M059J (cell line): Measurements from ENCODE around the gene FGGY. TPM values are rescaled to one million over a fixed set of nuclear protein-coding genes. Genes with fewer than 3 reads are reported as not detected.

Source experiments
- DNase-seq: peaks from one replicate; pipeline ENCODE4 v3.0.0-alpha.2; 2012; ENCODE audit warnings: low read depth
- total RNA-seq: library from RNA; depleted of rRNA; stranded (reverse); fragments of >200 nt; shearing (Covaris generic); gene quantifications from 2 replicates; pipeline ENCODE4 v1.2.3, GENCODE V29; 2014

The FGGY gene
- total RNA-seq, 1 experiment from 2014 or later = 5.4 TPM

DNA sequence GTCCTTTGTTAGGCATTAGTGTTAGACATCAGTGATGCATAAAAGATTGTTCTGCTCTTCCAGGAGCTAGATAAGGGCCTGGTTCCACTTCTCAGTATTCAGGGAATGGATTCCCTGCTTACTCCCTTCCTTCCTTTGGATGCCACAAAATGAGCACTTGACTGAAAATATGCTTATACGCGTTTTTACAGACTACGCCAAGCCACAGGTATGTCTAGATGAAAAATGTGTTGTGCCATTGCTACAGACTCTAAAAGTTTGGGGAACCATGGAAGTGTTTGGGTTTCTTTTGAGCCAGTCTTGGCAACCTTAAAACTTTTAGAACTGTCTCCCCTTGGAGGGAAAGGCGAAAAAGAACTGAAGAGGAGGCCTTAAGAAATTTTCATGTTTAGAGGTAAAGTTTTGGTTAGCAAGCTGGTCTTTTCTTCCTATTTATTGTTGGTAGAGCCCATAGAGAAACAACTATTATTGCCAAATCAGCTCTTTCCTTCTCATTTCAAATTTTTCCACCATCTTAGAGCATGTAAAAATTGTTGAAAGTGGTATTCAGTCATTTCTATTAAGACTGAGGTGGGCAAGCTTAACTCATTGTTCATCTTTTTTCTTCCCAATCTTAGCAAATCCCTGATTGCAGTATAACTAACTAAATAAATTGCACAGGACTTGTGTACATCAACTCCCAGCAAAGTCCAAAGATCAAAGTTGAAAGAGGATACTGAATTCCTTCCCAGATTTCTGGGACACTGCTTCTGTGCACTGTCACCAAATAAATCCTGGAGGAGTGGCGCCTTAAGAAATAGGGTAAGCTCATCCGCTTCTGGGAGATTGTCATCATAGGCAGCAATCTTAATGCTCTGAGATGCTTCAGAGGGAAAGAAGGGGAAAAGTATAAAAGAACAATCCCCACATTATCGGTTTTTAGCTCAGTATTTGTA is 18.9 kb downstream of the FGGY start:
- DNase-seq = peak; percentile 28

- peak; percentile 44 for DNase-seq
These were observed 19.7 kb downstream of the FGGY start for GRCh38 chr1:59316497-59317128.

DNA sequence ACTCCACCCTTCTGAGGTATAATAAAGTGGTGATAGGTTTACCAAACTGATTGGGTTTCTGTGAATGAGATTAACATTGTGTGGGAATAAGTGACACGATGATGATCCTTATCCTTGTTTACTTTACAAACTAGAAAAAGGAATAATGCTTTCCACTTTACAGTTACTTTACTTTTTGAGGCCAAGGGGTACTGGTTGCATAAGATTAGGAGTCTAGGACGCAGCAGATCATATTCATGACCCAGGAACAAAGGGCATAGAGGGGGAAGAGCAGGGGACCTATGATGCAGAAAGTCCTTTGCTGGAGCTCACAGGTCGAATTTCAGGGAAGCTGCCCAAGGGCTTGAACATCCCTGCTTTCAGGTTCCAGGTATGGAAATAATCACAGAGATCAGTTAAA is 20.4 kb downstream of the FGGY start:
- DNase-seq = no peak

DNA sequence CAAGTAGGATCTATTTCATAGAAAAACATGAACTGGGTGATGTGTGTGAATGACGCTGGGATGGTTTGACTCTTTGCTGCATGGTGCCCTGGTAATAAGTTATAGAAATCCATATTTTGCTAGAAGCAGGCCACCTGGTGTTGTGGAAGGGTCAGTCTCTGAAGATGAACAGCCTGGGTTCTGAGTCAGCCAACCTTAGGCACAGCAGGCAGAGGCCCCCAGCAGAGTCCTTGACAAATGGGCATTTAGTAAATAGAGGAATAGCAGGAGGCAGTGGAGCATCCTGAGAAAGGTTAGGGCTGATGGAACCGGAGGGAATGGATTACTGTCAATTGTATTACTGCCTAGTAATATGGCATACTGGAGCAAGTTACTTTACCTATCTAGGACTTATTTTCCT is 20.9 kb downstream of the FGGY start:
- no peak for DNase-seq

DNA sequence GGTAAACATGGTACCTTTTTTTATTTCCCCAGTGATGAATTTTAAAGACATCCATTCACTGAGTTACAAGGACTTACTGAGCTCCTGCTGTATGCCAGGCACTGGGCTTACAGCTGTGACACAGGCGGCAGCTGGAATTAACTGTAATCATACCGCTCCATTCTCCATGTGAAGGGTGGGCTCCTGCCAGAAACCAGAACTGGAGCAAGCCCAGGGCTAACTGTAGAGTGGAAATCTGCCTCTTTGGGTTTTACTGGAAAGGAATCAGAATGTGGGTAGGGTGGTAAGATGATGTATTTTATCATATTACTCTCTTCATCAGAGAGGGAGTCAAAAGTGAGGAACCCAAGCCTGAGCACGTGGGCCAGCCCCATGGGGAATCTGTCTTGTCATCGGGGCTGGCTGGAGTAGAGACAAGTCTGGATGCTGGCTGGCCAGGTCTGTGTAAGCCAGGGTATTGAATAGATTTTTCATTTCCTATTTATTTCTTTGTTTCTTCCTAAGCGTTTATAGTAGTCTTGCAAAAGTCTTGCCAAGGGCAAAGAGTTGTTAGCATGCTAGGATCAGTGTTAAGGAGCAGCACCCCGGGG is 21.5 kb downstream of the FGGY start:
- DNase-seq = no peak

- no peak for DNase-seq
These were observed 25.5 kb downstream of the FGGY start for GRCh38 chr1:59322394-59322793.

DNA sequence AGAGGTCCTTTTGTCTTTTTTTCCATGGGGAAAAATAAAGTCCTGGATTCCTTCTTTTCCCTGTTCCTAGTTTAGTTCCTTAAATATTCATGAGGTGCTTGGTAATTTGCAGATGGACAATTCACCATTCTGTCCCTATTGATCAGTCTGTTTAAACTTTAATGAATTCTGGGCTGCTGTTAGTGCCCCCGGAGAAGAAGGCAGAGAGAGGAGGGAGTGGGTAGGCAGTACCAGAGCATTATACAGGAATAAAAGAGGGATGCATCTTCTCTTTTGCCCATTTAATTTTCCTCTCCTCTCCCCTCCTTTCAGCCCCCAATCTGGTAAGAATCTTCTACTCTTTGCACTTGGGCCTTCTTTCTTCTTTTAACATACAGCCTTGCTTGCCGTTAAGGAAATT is 25.9 kb downstream of the FGGY start:
- no peak for DNase-seq

- DNase-seq = peak; percentile 21
These were observed 27.0 kb downstream of the FGGY start for GRCh38 chr1:59323879-59324278.

GRCh38 chr1:59328353-59328752 is 31.5 kb downstream of the FGGY start:
- no peak for DNase-seq

DNA sequence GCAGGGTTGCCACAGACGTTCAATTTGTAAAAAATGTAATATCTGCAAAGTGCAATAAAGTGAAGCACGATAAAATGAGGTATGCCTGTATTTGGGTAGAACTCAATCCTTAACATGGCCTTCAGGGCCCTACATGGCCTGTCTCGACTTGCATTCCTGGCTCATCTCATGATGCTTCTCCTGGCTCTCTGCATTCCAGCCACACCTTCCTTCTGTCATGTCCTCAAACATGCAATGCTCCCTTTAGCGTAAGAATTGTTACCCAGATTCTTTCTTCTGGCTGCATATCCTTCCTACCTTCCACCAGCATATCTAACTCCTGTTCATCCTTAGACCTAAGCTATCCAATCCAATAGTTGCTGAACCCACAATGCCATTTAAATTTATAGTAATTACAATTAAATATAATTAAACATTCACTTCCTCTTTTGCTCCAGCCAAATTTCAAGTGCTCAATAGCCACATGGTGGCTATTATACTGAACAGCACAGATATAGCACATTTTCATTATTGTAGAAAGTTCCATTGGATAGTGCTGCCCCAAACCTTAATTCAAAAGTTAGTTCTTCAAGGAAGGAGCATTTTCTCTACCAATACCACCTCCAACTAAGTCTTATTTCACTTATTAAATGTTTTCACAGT is 32.6 kb downstream of the FGGY start:
- no peak for DNase-seq

- DNase-seq = peak; percentile 21
These were observed 35.1 kb downstream of the FGGY start for GRCh38 chr1:59331686-59332620.

DNA sequence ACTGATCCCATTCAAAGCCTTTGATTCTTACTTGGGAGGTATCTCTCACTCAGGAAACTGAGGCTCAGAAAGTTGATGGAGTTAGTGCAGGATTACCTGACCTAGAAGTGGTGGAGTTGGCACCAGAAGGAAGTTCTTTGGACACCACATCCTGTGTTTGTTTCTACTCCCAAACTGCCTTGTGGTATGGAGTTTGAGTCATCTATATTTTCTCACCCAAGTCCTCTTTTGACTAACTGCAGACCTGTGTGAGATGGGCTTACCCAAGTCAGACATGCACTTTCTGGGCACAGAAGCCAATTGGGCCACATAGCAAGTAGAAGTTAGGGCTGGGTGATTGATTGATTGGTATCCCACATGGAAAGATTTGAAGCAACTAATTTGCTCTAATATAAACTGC is 36.1 kb downstream of the FGGY start:
- DNase-seq = peak; percentile 87

GRCh38 chr1:59333626-59334277 is 36.9 kb downstream of the FGGY start:
- DNase-seq = peak; percentile 26

- no peak for DNase-seq
These were observed 43.8 kb downstream of the FGGY start for GRCh38 chr1:59340411-59341307.

- DNase-seq = no peak
These were observed 46.1 kb downstream of the FGGY start for GRCh38 chr1:59342801-59343575.

DNA sequence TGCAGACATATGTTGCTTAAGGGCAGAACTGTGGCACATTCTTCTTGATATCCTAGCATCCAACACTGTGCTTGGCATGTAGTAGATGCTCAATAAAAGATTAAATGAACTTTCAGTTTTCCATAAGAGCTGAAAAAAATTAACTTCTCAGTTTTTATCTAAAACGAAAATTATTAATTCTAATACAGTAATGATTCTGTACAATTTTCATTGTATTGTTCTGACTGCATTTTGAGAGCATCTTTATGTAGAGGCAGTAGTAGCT is 46.6 kb downstream of the FGGY start:
- DNase-seq = no peak

GRCh38 chr1:59345221-59345620 is 48.3 kb downstream of the FGGY start:
- DNase-seq = no peak

DNA sequence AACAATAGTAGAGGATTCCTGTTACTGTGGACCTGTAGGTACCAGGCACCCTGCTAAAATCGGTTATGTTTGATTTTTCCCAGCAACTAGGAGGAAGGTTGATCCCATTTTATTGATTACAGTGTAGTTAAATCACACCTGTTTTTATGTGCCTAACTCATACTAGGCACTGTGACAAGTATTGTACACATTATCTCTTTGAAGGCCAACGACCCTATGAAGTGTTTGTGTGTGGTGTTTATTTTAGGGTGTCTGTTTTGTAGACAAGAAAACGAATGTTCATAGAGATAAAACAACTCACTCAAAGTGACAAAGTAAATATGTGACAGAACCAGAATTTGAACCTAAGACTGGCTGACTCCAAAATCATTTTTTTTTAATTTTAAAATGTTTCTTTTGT is 49.5 kb downstream of the FGGY start:
- no peak for DNase-seq

GRCh38 chr1:59349101-59349500 is 52.2 kb downstream of the FGGY start:
- DNase-seq = no peak
